GM19328 (cell line): ENCODE results near the gene LMOD2.

ENCODE experiments used
- ATAC-seq: cut with Tn5 transposase; IDR thresholded peaks from one replicate; pipeline ENCODE4 v1.9.1; 2021; ENCODE audit warnings: mild to moderate bottlenecking, moderate library complexity; ENCODE audit not compliant: unreplicated experiment

LMOD2 gene

DNA sequence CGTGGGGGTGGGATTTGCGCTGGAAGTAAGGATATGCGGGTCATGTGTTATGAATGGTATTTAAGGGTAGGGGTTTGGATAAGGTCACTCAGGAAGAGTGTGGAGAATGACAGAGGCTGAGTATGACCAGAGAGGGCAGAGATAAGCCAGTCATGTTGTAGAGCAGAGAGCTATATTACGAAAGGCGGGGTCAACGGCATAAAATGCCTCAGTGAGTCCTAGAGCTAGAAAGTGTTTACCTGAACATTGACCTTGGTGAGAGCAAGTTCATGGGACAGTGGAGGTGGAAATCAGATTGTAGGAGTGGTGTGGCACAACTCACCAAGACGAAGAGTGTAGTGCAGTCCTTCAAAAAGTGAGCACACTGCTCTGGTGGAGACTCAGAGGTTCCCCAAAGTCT lies 13.8 kb downstream of the LMOD2 start:
- ATAC-seq, result no peak

DNA sequence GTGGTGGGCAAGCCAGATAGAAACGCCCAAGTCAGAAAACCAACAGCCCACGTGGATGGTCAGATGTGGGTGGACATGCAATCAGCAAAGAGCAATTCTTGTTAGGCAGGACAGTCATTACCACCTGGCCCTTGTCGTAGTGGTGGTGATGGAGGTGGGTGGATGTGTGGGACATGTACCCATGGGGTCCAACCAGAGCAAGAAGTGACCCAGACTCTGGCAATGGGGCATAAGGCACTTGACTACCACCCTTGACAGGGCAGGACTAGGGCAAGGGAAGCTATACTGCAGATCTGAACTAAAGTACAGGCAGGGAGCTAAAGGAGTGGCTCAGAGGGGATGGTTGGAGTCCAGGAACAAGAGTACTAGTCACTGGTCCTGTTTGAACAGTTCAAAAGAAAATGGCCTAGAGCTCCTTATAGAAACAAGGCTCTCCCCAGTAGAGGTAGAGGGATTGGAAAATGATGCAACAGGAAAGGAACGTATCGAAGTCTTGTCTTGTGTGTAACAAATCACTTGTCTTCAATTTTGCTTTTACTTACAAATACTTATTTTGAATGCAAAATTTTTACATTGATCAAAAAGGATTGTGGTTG lies 17.6 kb downstream of the LMOD2 start:
- no peak for ATAC-seq

GRCh38 chr7:123673752-123674398 lies 18.2 kb downstream of the LMOD2 start:
- ATAC-seq, result no peak

GRCh38 chr7:123674399-123675180 lies 18.9 kb downstream of the LMOD2 start:
- ATAC-seq, result no peak

DNA sequence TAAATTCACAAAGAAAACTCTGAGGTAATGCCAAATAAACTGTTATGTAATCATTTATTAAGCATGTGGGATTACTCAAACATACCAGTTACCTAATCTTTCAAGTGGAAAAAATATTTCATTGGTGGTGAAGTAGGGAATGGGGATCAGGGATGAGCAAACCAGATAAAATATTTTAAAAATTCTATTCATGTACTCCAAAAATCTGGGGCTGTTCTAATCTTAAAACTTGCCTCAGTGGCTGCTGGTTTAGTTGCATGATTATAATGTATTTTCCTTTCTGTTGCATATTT lies 19.5 kb downstream of the LMOD2 start:
- ATAC-seq, result no peak

DNA sequence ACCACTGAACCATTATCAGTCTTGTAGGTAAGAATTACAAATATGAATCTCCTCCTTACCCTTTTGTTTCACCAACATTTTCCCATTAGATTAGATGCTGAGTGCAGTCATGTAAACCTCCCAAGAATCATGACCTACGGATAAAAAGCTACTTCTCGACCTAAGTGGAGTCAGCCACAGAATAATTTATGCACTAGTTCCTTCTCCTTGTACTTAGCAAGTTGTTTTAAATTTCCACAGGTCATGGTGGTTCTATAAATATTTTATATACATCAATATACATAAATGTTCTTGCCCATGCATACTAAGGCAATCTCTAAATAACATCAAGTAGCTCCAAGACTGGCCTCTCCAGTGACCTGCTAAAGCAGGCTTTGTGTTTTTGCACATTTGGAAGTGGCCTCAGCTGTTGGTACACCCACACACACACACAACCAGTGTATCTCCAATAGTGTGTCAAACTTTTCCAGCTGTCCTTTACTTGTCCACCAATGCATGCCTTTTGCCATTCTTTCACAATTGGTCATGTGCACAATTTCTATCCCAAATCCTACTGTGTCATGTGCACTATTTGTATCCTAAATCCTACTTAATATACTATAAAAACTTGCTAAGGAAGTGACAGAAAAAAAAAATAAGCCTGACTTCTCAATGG lies 21.5 kb downstream of the LMOD2 start:
- no peak for ATAC-seq

DNA sequence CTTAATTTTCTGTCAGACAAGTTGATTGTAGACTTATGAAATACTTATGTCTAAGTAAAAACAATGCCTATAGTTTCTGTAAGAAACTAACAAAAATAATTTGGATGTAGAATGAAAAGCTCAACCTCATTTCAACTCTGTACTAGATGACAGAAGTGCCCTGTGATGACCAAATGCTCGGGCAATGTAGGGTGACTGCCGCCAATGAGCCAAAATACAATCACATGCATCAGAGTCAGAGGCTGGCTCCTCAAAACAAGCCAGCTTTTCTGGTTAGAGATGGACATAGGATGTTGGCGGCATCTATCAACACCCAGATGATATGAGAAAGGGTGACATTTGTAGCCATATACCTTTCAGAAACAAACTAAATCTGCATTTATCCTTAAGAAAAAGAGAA lies 23.9 kb downstream of the LMOD2 start:
- no peak for ATAC-seq

DNA sequence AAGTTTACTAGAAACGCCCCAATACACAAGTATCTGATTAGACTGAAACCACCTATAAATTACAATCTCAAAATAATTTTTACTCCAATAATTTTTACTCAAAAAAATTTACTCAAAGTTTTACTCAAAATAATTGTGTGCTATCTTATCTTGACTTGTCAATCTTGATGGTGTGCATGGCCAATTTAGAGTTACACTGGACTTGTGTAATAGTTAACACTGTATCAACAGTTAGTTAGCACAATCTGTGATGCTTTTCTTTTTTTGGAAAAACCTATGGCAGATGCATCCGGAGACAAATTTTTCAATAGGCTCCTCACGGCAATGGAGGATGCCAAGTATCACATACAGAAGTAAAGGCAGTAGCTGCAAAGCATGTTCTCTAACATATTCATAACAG lies 24.9 kb downstream of the LMOD2 start:
- ATAC-seq, result no peak

- ATAC-seq, result no peak
Observed at GRCh38 chr7:123681561-123681960, 25.9 kb downstream of the LMOD2 start.

- ATAC-seq, result peak; percentile 64
Observed at GRCh38 chr7:123682690-123683089, 27.0 kb downstream of the LMOD2 start.

DNA sequence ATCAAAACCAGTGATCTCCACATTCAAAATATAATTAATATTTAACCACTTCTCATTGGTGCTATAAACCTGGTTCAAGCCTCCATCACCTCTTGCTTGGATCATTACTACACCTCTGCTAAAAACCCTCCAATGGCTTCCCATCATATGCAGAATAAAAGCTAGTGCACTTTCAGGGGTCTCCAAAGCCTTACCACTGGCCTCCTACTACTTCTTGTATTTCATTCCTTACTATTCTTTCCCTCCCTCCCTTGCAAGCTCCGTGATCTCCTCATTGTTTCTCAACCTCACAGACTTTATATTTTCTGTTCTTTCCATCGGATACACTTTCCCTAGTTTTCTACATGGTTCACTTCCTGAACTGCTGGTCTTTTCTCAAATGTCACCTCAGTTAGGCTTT lies 31.5 kb downstream of the LMOD2 start:
- no peak for ATAC-seq

GRCh38 chr7:123687727-123688126 lies 32.1 kb downstream of the LMOD2 start:
- ATAC-seq, result no peak

GRCh38 chr7:123689250-123689649 lies 33.6 kb downstream of the LMOD2 start:
- ATAC-seq, result no peak

- ATAC-seq, result no peak
Observed at GRCh38 chr7:123690550-123690949, 34.9 kb downstream of the LMOD2 start.

- ATAC-seq, result no peak
Observed at GRCh38 chr7:123692471-123692877, 36.8 kb downstream of the LMOD2 start.

- no peak for ATAC-seq
Observed at GRCh38 chr7:123695944-123696677, 40.4 kb downstream of the LMOD2 start.

DNA sequence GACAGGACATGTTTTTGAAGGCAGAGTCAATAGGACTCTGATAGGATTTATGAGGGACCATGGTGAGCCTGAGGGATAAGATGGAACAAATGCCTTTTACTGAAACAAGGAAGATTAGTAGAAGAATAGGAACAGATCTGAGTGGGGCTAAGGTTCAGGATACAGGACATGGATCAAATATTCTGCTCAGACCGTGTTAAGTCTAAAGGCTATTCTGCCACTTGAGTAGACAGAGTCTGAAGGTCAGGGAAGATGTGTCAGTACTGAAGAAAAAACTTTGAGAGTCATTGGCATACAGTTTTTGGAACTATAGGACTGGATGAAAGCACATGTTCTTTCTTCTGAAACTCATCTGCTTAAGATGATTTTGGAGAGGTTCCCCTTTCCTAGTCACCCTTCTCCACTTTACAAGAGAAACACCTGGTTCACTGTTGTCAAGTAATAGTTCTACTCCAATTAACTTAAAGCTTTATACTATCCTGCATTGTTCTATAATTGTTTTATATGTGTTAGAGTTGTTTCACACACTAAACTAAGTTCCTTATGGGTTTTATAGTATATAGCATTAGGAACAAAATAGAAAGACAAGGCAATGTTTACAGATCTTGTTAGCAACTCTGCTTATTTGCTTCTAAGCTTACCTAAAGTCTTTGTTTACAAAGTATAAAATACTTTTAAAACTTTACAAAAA lies 49.7 kb downstream of the LMOD2 start:
- no peak for ATAC-seq

GRCh38 chr7:123709525-123709924 lies 53.9 kb downstream of the LMOD2 start:
- no peak for ATAC-seq

GRCh38 chr7:123710683-123711082 lies 55.0 kb downstream of the LMOD2 start:
- ATAC-seq, result no peak

DNA sequence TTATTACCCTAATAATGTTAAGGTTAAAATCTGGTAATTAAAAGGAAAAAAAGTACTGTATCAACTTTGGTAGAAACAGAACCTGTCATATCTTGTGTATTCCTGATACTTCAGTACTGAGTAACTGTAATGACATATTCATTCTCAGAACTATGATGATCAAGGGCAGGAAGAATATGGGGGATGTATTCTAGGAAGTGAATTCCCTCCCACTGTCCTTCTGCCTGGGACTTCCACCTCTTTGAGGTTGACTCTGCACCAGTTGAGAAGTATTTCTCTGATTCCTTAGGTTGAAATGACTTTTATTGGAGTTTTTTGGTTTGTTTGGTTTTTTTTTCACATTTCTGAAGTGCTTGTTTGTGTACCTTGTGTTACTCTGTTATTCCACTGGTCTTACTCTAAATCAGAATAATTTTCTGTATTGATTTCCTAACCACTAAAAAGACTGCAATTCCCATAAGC lies 56.2 kb downstream of the LMOD2 start:
- no peak for ATAC-seq

- ATAC-seq, result no peak
Observed at GRCh38 chr7:123712619-123713018, 57.0 kb downstream of the LMOD2 start.
